NCI-H2196 (cell line): ENCODE measurements around the gene SLC34A1.
"Not testable (repeated sequence)": the region's sequence is repeated elsewhere in the genome, so short reads cannot be mapped to it uniquely, and the experiment has no call there.

ENCODE experiments used
- DNase-seq: peaks from one replicate; lab custom pipeline; 2025; ENCODE audit not compliant: unreplicated experiment; lab: John Stamatoyannopoulos, UW

The SLC34A1 gene

GRCh38 chr5:177405805-177406204, 21.6 kb downstream of the SLC34A1 start:
- no peak for DNase-seq

GRCh38 chr5:177409043-177409801, 25.0 kb downstream of the SLC34A1 start, which contains the start of gene F12:
Gene F12 (minus strand): TSS chr5:177409564. CDS start chr5:177409527, 37 bp downstream.
- no peak for DNase-seq

GRCh38 chr5:177410575-177410974, 26.3 kb downstream of the SLC34A1 start:
- no peak for DNase-seq

GRCh38 chr5:177412603-177413233, 28.5 kb downstream of the SLC34A1 start:
- no peak for DNase-seq

GRCh38 chr5:177414481-177414880, 30.2 kb downstream of the SLC34A1 start:
- no peak for DNase-seq

GRCh38 chr5:177417081-177417480, 32.8 kb downstream of the SLC34A1 start:
- not testable (repeated sequence) for DNase-seq

GRCh38 chr5:177419046-177419445, 34.8 kb downstream of the SLC34A1 start:
- DNase-seq: no peak

- DNase-seq: not testable (repeated sequence)
Measured at GRCh38 chr5:177420472-177420871, 36.2 kb downstream of the SLC34A1 start.

GRCh38 chr5:177421062-177421798, 37.0 kb downstream of the SLC34A1 start:
- no peak for DNase-seq

GRCh38 chr5:177423671-177424070, 39.4 kb downstream of the SLC34A1 start:
- no peak for DNase-seq

- DNase-seq: no peak
Measured at GRCh38 chr5:177425196-177425800, 41.1 kb downstream of the SLC34A1 start.

GRCh38 chr5:177425801-177426565, 41.7 kb downstream of the SLC34A1 start:
- DNase-seq: peak; percentile 100

GRCh38 chr5:177426566-177427210, 42.5 kb downstream of the SLC34A1 start, which contains the start of gene GRK6:
Gene GRK6 (plus strand): TSS chr5:177426676. CDS start chr5:177426846, 170 bp downstream.
- peak; percentile 40 for DNase-seq

- DNase-seq: no peak
Measured at GRCh38 chr5:177427211-177427822, 43.1 kb downstream of the SLC34A1 start.

- DNase-seq: no peak
Measured at GRCh38 chr5:177427919-177428573, 43.8 kb downstream of the SLC34A1 start.

- DNase-seq: no peak
Measured at GRCh38 chr5:177428574-177429217, 44.5 kb downstream of the SLC34A1 start.

- DNase-seq: no peak
Measured at GRCh38 chr5:177429248-177430040, 45.2 kb downstream of the SLC34A1 start.
